OCI-LY7 (cell line): ENCODE results near the gene PKNOX1. TPM values are rescaled to one million over a fixed set of nuclear protein-coding genes. Genes with fewer than 3 reads are reported as not detected.
"Not testable (repeated sequence)": the region's sequence is repeated elsewhere in the genome, so short reads cannot be mapped to it uniquely, and the experiment has no call there.

Source experiments
- BruUV-seq: library from RNA; stranded (reverse); fragments of 400-500 nt; replicated peaks from 2 replicates; lab custom pipeline; 2021; lab: Mats Ljungman, UMichigan
- CTCF ChIA-PET: fragments of 300-600 bp; sonication (Branson Sonifier 250); formaldehyde crosslinking; loops from one replicate; lab custom pipeline; 2022; ENCODE audit warnings: antibody characterized with exemption; ENCODE audit not compliant: unreplicated experiment; lab: Charles Lee
- POLR2A ChIA-PET: fragments of 300-600 bp; sonication (Branson Sonifier 250); formaldehyde crosslinking; loops from one replicate; lab custom pipeline; 2022; ENCODE audit warnings: antibody characterized with exemption; lab: Charles Lee
- DNase-seq: peaks from one replicate; pipeline ENCODE4 v3.0.0-alpha.2; 2015; ENCODE audit warnings: low spot score
- H2AFZ ChIP-seq: fragments of 200-600 bp; sonication (generic), shearing (Covaris generic); 2 replicates; pipeline ENCODE4 v1.6.1; 2014; ENCODE audit warnings: mild to moderate bottlenecking, antibody characterized with exemption, low read length, moderate library complexity
- H3K27ac ChIP-seq: fragments of 200-600 bp; sonication (generic); 2 replicates; pipeline ENCODE4 v1.5.1; 2014; ENCODE audit warnings: mixed run types, low read depth, mild to moderate bottlenecking, moderate library complexity, low read length, inconsistent platforms; ENCODE audit not compliant: poor library complexity, severe bottlenecking
- H3K36me3 ChIP-seq: fragments of 200-600 bp; sonication (generic); 2 replicates; pipeline ENCODE4 v1.6.1; 2014; ENCODE audit warnings: mild to moderate bottlenecking, antibody characterized with exemption, low read length, moderate library complexity, mixed read lengths; ENCODE audit not compliant: insufficient read depth
- H3K4me1 ChIP-seq: fragments of 200-600 bp; sonication (generic); 2 replicates; pipeline ENCODE4 v1.5.1; 2014; ENCODE audit warnings: mild to moderate bottlenecking, low read length; ENCODE audit not compliant: insufficient read depth, poor library complexity, severe bottlenecking
- H3K4me2 ChIP-seq: fragments of 200-600 bp; sonication (generic); 2 replicates; pipeline ENCODE4 v1.6.1; 2014; ENCODE audit warnings: mild to moderate bottlenecking, low read length
- H3K4me3 ChIP-seq: fragments of 200-600 bp; sonication (generic); 2 replicates; pipeline ENCODE4 v1.5.1; 2014; ENCODE audit warnings: mild to moderate bottlenecking, low read depth, low read length; ENCODE audit not compliant: poor library complexity, severe bottlenecking
- H3K79me2 ChIP-seq: fragments of 200-600 bp; sonication (generic); 2 replicates; pipeline ENCODE4 v1.6.1; 2016; ENCODE audit warnings: low read depth, mild to moderate bottlenecking, low read length, moderate library complexity, mixed read lengths; ENCODE audit not compliant: insufficient read depth
- H3K9me2 ChIP-seq: fragments of 200-600 bp; sonication (generic); 2 replicates; pipeline ENCODE4 v1.6.1; 2016; ENCODE audit warnings: mild to moderate bottlenecking, low read length, mixed read lengths; ENCODE audit not compliant: insufficient read depth
- H3K9me3 ChIP-seq: fragments of 200-600 bp; sonication (generic); 2 replicates; pipeline ENCODE4 v1.6.1; 2014; ENCODE audit warnings: mild to moderate bottlenecking, mixed run types, low read length, mixed read lengths
- H4K20me1 ChIP-seq: fragments of 200-600 bp; sonication (generic); 2 replicates; pipeline ENCODE4 v1.6.1; 2014; ENCODE audit warnings: mild to moderate bottlenecking, antibody characterized with exemption, low read length, moderate library complexity, mixed read lengths; ENCODE audit not compliant: insufficient read depth
- EZH2phosphoT487 ChIP-seq: fragments of 200-600 bp; sonication (generic); IDR thresholded peaks from 2 replicates; pipeline ENCODE4 v1.6.1; 2018; ENCODE audit warnings: low read depth, borderline replicate concordance, mild to moderate bottlenecking, mixed run types, antibody characterized with exemption, low read length, moderate library complexity, mixed read lengths
- intact Hi-C: fragments of 100-400 bp; cut with micrococcal nuclease; formaldehyde crosslinking; loops from one replicate; pipeline ENCODE4 v1.10.0; 2022; ENCODE audit not compliant: unreplicated experiment
- total RNA-seq, 2 experiments: library from RNA; depleted of rRNA in 1 of 2; stranded (reverse); fragments of >200 nt in 1 of 2; shearing (Covaris generic) in 1 of 2; gene quantifications; 2 replicates each; pipeline ENCODE4 v1.2.3, GENCODE V29; 2014 to 2022
- TF ChIP-seq, protein P1 (sequence below): fragments of 200-600 bp; sonication (generic); conservative IDR thresholded peaks from 2 replicates; pipeline ENCODE4 v1.5.1; 2014; ENCODE audit warnings: mild to moderate bottlenecking, antibody characterized with exemption, low read length, moderate library complexity, mixed read lengths

Gene PKNOX1
- total RNA-seq, 2 experiments from 2014 or later: 23.7 to 32.9 TPM

DNA sequence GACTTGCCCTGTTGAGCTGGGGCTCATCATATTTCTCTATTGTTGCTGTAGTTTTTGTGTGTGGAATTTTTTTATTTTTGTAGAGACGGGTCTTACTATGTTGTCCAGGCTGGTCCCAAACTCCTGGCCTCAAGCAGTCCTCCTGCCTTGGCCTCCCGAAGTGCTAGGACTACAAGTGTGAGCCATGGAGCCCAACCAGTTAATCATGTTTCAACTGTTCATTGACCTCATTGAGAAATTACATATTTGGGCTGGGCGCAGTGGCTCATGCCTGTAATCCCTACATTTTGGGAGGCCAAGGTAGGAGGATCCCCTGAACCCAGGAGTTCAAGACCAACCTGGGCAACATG, 9.2 kb upstream of the PKNOX1 start:
- no peaks in the 10 kb centered on the region for H4K20me1 ChIP-seq
- BruUV-seq: no TSS peak
- H3K79me2 ChIP-seq: no peaks in the 10 kb centered on the region
- ChIA-PET CTCF (no interaction called here), POLR2A (no interaction called here)
- H3K9me3 ChIP-seq: no peaks in the 10 kb centered on the region
- H3K4me1 ChIP-seq: no peaks in the 10 kb centered on the region
- TF ChIP-seq, protein P1, sequence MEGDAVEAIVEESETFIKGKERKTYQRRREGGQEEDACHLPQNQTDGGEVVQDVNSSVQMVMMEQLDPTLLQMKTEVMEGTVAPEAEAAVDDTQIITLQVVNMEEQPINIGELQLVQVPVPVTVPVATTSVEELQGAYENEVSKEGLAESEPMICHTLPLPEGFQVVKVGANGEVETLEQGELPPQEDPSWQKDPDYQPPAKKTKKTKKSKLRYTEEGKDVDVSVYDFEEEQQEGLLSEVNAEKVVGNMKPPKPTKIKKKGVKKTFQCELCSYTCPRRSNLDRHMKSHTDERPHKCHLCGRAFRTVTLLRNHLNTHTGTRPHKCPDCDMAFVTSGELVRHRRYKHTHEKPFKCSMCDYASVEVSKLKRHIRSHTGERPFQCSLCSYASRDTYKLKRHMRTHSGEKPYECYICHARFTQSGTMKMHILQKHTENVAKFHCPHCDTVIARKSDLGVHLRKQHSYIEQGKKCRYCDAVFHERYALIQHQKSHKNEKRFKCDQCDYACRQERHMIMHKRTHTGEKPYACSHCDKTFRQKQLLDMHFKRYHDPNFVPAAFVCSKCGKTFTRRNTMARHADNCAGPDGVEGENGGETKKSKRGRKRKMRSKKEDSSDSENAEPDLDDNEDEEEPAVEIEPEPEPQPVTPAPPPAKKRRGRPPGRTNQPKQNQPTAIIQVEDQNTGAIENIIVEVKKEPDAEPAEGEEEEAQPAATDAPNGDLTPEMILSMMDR: no peak
- TF ChIP-seq EZH2phosphoT487: no peak
- intact Hi-C loops: no loop called here
- H3K36me3 ChIP-seq: no peaks in the 10 kb centered on the region
- H3K9me2 ChIP-seq: no peaks in the 10 kb centered on the region
- H3K4me3 ChIP-seq: no peak overlapping the region
- H3K27ac ChIP-seq: no peak overlapping the region
- H2AFZ ChIP-seq: no peak overlapping the region
- H3K4me2 ChIP-seq: no peak overlapping the region
- DNase-seq: no peak

DNA sequence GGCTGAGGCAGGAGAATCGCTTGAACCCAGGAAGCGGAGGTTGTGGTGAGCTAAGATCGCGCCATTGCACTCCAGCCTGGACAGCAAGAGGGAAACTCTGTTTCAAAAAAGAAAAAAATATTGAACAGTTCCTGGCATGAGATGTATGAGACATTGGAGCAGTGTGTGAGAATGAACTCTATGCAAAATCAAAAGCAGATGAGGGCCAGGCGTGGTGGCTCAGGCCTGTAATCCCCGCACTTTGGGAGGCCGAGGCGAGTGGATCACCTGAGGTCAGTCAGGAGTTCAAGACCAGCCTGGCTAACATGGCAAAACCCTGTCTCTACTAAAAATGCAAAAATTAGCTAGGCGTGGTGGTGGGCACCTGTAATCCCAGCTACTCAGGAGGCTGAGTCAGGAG, 6.7 kb upstream of the PKNOX1 start:
- H3K9me2 ChIP-seq, CTCF ChIA-PET, DNase-seq, H3K79me2 ChIP-seq, BruUV-seq, H2AFZ ChIP-seq, H3K4me2 ChIP-seq, H4K20me1 ChIP-seq, H3K36me3 ChIP-seq, H3K27ac ChIP-seq, H3K4me1 ChIP-seq, intact Hi-C loops, H3K4me3 ChIP-seq, H3K9me3 ChIP-seq, POLR2A ChIA-PET: not testable (repeated sequence)

DNA sequence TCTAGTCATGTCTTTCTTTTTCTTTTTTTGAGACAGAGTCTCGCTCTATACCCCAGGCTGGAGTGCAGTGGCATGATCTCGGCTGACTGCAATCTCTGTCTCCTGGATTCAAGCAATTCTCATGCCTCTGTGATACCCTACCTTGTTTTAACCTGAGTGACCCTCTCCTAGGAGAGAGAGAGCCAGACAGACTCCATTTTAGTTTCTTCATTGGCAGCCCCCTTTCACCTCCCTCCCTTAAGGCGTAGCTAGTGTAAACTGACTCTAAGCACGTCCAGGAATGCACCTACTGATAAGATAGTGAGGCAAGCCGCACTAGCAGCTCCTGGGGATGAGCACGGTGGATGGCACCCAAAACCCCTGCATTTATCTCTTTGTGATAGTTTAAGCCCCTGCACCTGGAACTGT, 5.2 kb upstream of the PKNOX1 start:
- no peaks in the 10 kb centered on the region for H3K79me2 ChIP-seq
- BruUV-seq: no TSS peak
- H2AFZ ChIP-seq: no peak overlapping the region
- H3K27ac ChIP-seq: no peak overlapping the region
- POLR2A ChIA-PET: interaction anchor here (0.6 kb wide), 1 partner anchor 35 kb away, joined by 4 read pairs; no protein-coding TSS in a partner anchor
- no peaks in the 10 kb centered on the region for H3K9me2 ChIP-seq
- intact Hi-C loops: no loop called here
- no peak for DNase-seq
- CTCF ChIA-PET: no interaction called here
- no peak overlapping the region for H3K4me3 ChIP-seq
- H4K20me1 ChIP-seq: no peaks in the 10 kb centered on the region
- no peaks in the 10 kb centered on the region for H3K36me3 ChIP-seq
- TF ChIP-seq EZH2phosphoT487: no peak
- TF ChIP-seq, protein P1: no peak
- H3K4me2 ChIP-seq: no peak overlapping the region
- no peaks in the 10 kb centered on the region for H3K9me3 ChIP-seq
- H3K4me1 ChIP-seq: peaks cover 14% of the 10 kb centered on the region
